Lower leg skin (tissue), 4 donors: ENCODE measurements around the gene MID1. TPM values are rescaled to one million over a fixed set of nuclear protein-coding genes. Genes with fewer than 3 reads are reported as not detected.

Experiments used
- DNase-seq, 2 donors: peaks; one replicate each; pipeline ENCODE4 v3.0.0-alpha.2; 2019; ENCODE audit warnings: low spot score in 2 of 2
- H3K4me3 ChIP-seq: fragments of 200-600 bp; sonication (generic); 2 replicates; pipeline ENCODE4 v1.5.1; 2017; ENCODE audit warnings: mild to moderate bottlenecking, low read depth; ENCODE audit not compliant: poor library complexity, severe bottlenecking
- CTCF ChIP-seq, 3 donors: fragments of 450-650 bp; IDR thresholded peaks; one replicate each; pipeline ENCODE4 v1.5.1; 2016; ENCODE audit warnings: antibody characterized with exemption in 3 of 3, mild to moderate bottlenecking in 3 of 3, moderate library complexity in 2 of 3
- POLR2A ChIP-seq, 2 donors: fragments of 450-650 bp; IDR thresholded peaks; one replicate each; pipeline ENCODE4 v1.6.1; 2016 to 2017; ENCODE audit warnings: antibody characterized with exemption in 2 of 2, mild to moderate bottlenecking in 1 of 2, moderate library complexity in 1 of 2
- WGBS, 2 donors: methylation state at CpG; one replicate each; pipeline ENCODE4 v1.1.5; 2018; 5-methylcytosine and 5-hydroxymethylcytosine counted together
- intact Hi-C: fragments of 100-400 bp; cut with DNase I; formaldehyde crosslinking; loops from one replicate; pipeline ENCODE4 v1.15.0; 2023; ENCODE audit warnings: low total_unique reads
- total RNA-seq, 4 donors: library from RNA; depleted of rRNA; stranded (reverse); fragments of >200 nt; gene quantifications; one replicate each; pipeline ENCODE4 v1.1.0, GENCODE V29; 2016

Gene MID1
- total RNA-seq, 4 donors from 2014 or later, result 2.7 to 7.2 (median 3.9) TPM

- intact Hi-C loops, result no loop called here
- WGBS, 2 donors, result 83 to 92% methylated on average over 2 of the region's 2 CpGs
Observed at GRCh38 chrX:10607233-10607632, 13.2 kb downstream of the MID1 start.

DNA sequence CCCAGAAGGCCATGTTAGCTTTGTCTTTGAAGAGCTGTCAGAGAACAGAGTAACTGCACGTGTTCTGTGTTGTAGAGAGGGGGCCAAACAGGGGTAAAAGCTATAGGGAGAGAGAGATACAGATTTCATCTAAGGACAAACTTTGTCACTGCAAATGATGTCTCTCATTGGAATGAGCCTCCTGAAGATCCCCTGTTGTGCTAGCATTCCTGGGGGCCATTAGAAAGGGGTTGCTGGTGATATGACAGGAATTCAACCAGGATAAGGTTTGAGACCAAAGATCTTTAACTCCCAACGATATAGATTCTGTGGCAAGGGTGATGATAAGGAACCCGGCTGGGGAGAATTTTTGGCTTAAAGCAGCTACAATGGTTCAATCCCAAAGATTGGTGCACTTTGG lies 16.8 kb downstream of the MID1 start:
- TF ChIP-seq CTCF (IDR thresholded peaks at IDR 0.05) (no peak), POLR2A (IDR thresholded peaks at IDR 0.05) (no peak)
- no peak for DNase-seq
- WGBS, 2 donors, result 53 to 73% methylated on average over 3 of the region's 3 CpGs
- intact Hi-C loops, result no loop called here
- H3K4me3 ChIP-seq, result no peak overlapping the region

More at GRCh38 chrX:10607233-10607632, 13.2 kb downstream of the MID1 start:
- no peak overlapping the region for H3K4me3 ChIP-seq
- no peak for TF ChIP-seq CTCF (IDR thresholded peaks at IDR 0.05)
- TF ChIP-seq POLR2A (IDR thresholded peaks at IDR 0.05), result no peak
- DNase-seq, result no peak

GRCh38 chrX:10602646-10603045 lies 17.7 kb downstream of the MID1 start:
- intact Hi-C loops, result no loop called here
- no peak overlapping the region for H3K4me3 ChIP-seq
- TF ChIP-seq POLR2A (IDR thresholded peaks at IDR 0.05), result no peak
- TF ChIP-seq CTCF (IDR thresholded peaks at IDR 0.05), result no peak
- no peak for DNase-seq
- 66 to 68% methylated on average over 2 of the region's 2 CpGs for WGBS, 2 donors

- H3K4me3 ChIP-seq, result no peak overlapping the region
- DNase-seq, result no peak
- no peak for TF ChIP-seq CTCF (IDR thresholded peaks at IDR 0.05)
- TF ChIP-seq POLR2A (IDR thresholded peaks at IDR 0.05), result no peak
- intact Hi-C loops, result no loop called here
- 54 to 67% methylated on average over 1 of the region's 1 CpG for WGBS, 2 donors
Observed at GRCh38 chrX:10600479-10600878, 19.9 kb downstream of the MID1 start.

GRCh38 chrX:10598540-10598939 lies 21.8 kb downstream of the MID1 start:
- intact Hi-C loops, result loop anchor here (2.0 kb wide), 1 partner anchor 410 kb away; no protein-coding TSS in a partner anchor
- no peak for TF ChIP-seq POLR2A (IDR thresholded peaks at IDR 0.05)
- TF ChIP-seq CTCF (IDR thresholded peaks at IDR 0.05), result no peak
- no peak overlapping the region for H3K4me3 ChIP-seq
- WGBS, 2 donors, result 40 to 64% methylated on average over 5 of the region's 5 CpGs
- no peak for DNase-seq

DNA sequence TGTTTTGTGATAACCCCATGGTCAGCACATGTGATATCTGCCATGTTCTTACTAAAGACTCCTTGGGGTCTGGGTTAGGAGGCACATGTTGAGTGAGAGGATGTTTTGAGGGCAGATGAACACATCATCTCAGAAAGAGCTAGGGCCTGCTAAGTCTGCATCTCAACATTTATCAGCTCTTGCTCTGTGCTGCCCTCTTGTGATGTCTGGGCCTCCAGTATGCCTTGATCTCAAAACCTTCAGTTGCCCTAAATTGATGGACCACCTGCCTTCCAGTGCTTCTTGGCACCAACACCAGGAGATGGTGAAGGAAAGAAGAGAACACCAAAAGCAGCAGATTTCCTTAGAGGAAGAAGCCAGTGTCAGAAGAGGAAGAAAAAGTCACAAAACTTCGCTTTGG lies 22.5 kb downstream of the MID1 start:
- intact Hi-C loops, result loop anchor here (2.0 kb wide), 1 partner anchor 409 kb away; no protein-coding TSS in a partner anchor
- whole genome bisulfite sequencing, 2 donors, result 52 to 73% methylated on average over 1 of the region's 1 CpG
- DNase-seq, result no peak
- H3K4me3 ChIP-seq, result no peak overlapping the region
- TF ChIP-seq POLR2A (IDR thresholded peaks at IDR 0.05), result no peak
- TF ChIP-seq CTCF (IDR thresholded peaks at IDR 0.05), result no peak
